IMR-90 (cell line): ENCODE results near the gene OGFR. TPM values are rescaled to one million over a fixed set of nuclear protein-coding genes. Genes with fewer than 3 reads are reported as not detected.

ENCODE experiments used
- ATAC-seq: fragments of 200-7000 bp; cut with Tn5 transposase; 2 replicates; pipeline ENCODE4 v1.9.1; 2020; ENCODE audit warnings: low read depth, mild to moderate bottlenecking, moderate library complexity
- BruUV-seq: library from RNA; stranded (reverse); fragments of 400-500 nt; replicated peaks from 2 replicates; lab custom pipeline; 2021; lab: Mats Ljungman, UMichigan
- CTCF ChIA-PET: fragments of 300-600 bp; formaldehyde crosslinking; extraction: SDS; loops from one replicate; lab custom pipeline; 2021; ENCODE audit warnings: antibody characterized with exemption; lab: Yijun Ruan, JAX
- POLR2A ChIA-PET: fragments of 300-600 bp; sonication (Branson Sonifier 250); formaldehyde crosslinking; loops from one replicate; lab custom pipeline; 2022; ENCODE audit warnings: antibody characterized with exemption; ENCODE audit not compliant: unreplicated experiment; lab: Charles Lee
- DNase-seq: peaks from one replicate; pipeline ENCODE4 v3.0.0; 2013
- H2AFZ ChIP-seq: replicated peaks from 2 replicates; pipeline ENCODE3; 2013; ENCODE audit warnings: low read length, mild to moderate bottlenecking; ENCODE audit not compliant: poor library complexity
- H2AK5ac ChIP-seq: 2 replicates; pipeline ENCODE4 v1.6.1; 2013; ENCODE audit warnings: low read depth, low read length, inconsistent platforms
- H2AK9ac ChIP-seq: replicated peaks from 2 replicates; pipeline ENCODE3; 2013; ENCODE audit warnings: mild to moderate bottlenecking, low read depth, low read length, moderate library complexity; ENCODE audit not compliant: poor library complexity
- H2BK120ac ChIP-seq: 2 replicates; pipeline ENCODE4 v1.6.1; 2013; ENCODE audit warnings: low read depth, low read length, inconsistent platforms
- H2BK15ac ChIP-seq: 3 replicates; pipeline ENCODE4 v1.6.1; 2013; ENCODE audit warnings: low read depth, low read length, inconsistent platforms
- H2BK20ac ChIP-seq: 2 replicates; pipeline ENCODE4 v1.6.1; 2013; ENCODE audit warnings: low read depth, mild to moderate bottlenecking, inconsistent platforms, low read length, moderate library complexity
- H2BK5ac ChIP-seq: 2 replicates; pipeline ENCODE4 v1.6.1; 2013; ENCODE audit warnings: mild to moderate bottlenecking, low read depth, low read length, inconsistent platforms; ENCODE audit not compliant: poor library complexity, severe bottlenecking
- H3K14ac ChIP-seq: replicated peaks from 2 replicates; pipeline ENCODE4 v1.6.1; 2013; ENCODE audit warnings: low read depth, low read length, inconsistent platforms
- H3K18ac ChIP-seq: 2 replicates; pipeline ENCODE4 v1.6.1; 2013; ENCODE audit warnings: low read depth, low read length, control low read depth
- H3K23ac ChIP-seq: 2 replicates; pipeline ENCODE4 v1.6.1; 2013; ENCODE audit warnings: low read depth, low read length, inconsistent platforms
- H3K27ac ChIP-seq: 2 replicates; pipeline ENCODE4 v1.5.1; 2013; ENCODE audit warnings: mild to moderate bottlenecking, control low read depth, low read length; ENCODE audit not compliant: insufficient read depth
- H3K27me3 ChIP-seq: 2 replicates; pipeline ENCODE4 v1.6.1; 2013; ENCODE audit warnings: low read length; ENCODE audit not compliant: control insufficient read depth, insufficient read depth
- H3K36me3 ChIP-seq: 2 replicates; pipeline ENCODE4 v1.6.1; 2013; ENCODE audit warnings: low read length, mixed read lengths; ENCODE audit not compliant: control insufficient read depth, insufficient read depth
- H3K4ac ChIP-seq: 2 replicates; pipeline ENCODE4 v1.6.1; 2013; ENCODE audit warnings: low read depth, low read length, inconsistent platforms
- H3K4me1 ChIP-seq: 2 replicates; pipeline ENCODE4 v1.6.1; 2013; ENCODE audit warnings: low read length, mixed read lengths; ENCODE audit not compliant: control insufficient read depth, insufficient read depth
- H3K4me2 ChIP-seq: 2 replicates; pipeline ENCODE4 v1.6.1; 2013; ENCODE audit warnings: low read depth, mild to moderate bottlenecking, control low read depth, low read length, moderate library complexity
- H3K4me3 ChIP-seq: 2 replicates; pipeline ENCODE4 v1.5.1; 2013; ENCODE audit warnings: low read depth, mild to moderate bottlenecking, control low read depth, low read length, moderate library complexity; ENCODE audit not compliant: insufficient read depth
- H3K56ac ChIP-seq: 2 replicates; pipeline ENCODE4 v1.6.1; 2013; ENCODE audit warnings: low read length, inconsistent platforms; ENCODE audit not compliant: insufficient read depth; ENCODE audit errors: extremely low read depth
- H3K79me1 ChIP-seq, 2 experiments: 2 replicates each; pipeline ENCODE4 v1.6.1; 2013; ENCODE audit warnings: low read length in 2 of 2, inconsistent platforms in 1 of 2, low read depth in 1 of 2
- H3K9ac ChIP-seq: 2 replicates; pipeline ENCODE4 v1.6.1; 2013; ENCODE audit warnings: low read depth, low read length, control low read depth
- H3K9me1 ChIP-seq: 2 replicates; pipeline ENCODE4 v1.6.1; 2013; ENCODE audit warnings: low read length, inconsistent platforms; ENCODE audit not compliant: insufficient read depth
- H3K9me3 ChIP-seq: 2 replicates; pipeline ENCODE4 v1.6.1; 2013; ENCODE audit warnings: low read length; ENCODE audit not compliant: control insufficient read depth, insufficient read depth
- H4K20me1 ChIP-seq: 2 replicates; pipeline ENCODE4 v1.6.1; 2013; ENCODE audit warnings: low read length, inconsistent platforms; ENCODE audit not compliant: insufficient read depth
- H4K5ac ChIP-seq: 2 replicates; pipeline ENCODE4 v1.6.1; 2013; ENCODE audit warnings: mild to moderate bottlenecking, low read depth, low read length, control low read depth
- H4K8ac ChIP-seq, 2 experiments: 2 replicates each; pipeline ENCODE4 v1.6.1; 2013; ENCODE audit warnings: low read depth in 2 of 2, low read length in 2 of 2, control low read depth in 1 of 2, inconsistent platforms in 1 of 2
- H4K91ac ChIP-seq: 2 replicates; pipeline ENCODE4 v1.6.1; 2013; ENCODE audit warnings: low read depth, low read length, inconsistent platforms; ENCODE audit not compliant: insufficient read depth
- BHLHE40 ChIP-seq: fragments of 150-350 bp; IDR thresholded peaks from 2 replicates; pipeline ENCODE4 v1.6.1; 2016; ENCODE audit warnings: mild to moderate bottlenecking, low read depth, low read length
- CEBPB ChIP-seq: IDR thresholded peaks from 2 replicates; pipeline ENCODE4 v1.6.1; 2012; ENCODE audit warnings: low read depth, low read length, improper control_type of control experiment
- CHD1 ChIP-seq: IDR thresholded peaks from 2 replicates; pipeline ENCODE4 v1.6.1; 2012; ENCODE audit warnings: low read depth, low read length, improper control_type of control experiment
- CTCF ChIP-seq: conservative IDR thresholded peaks from 2 replicates; pipeline ENCODE4 v1.5.1; 2012; ENCODE audit warnings: mild to moderate bottlenecking, low read depth, low read length, improper control_type of control experiment
- FOS ChIP-seq: fragments of 150-350 bp; IDR thresholded peaks from 2 replicates; pipeline ENCODE4 v1.6.1; 2016; ENCODE audit warnings: low read depth, low read length
- MAFK ChIP-seq: IDR thresholded peaks from 2 replicates; pipeline ENCODE4 v1.6.1; 2012; ENCODE audit warnings: low read depth, low read length, improper control_type of control experiment
- MAZ ChIP-seq: IDR thresholded peaks from 2 replicates; pipeline ENCODE4 v1.6.1; 2012; ENCODE audit warnings: low read depth, mild to moderate bottlenecking, low read length, improper control_type of control experiment, moderate library complexity, borderline replicate concordance
- MXI1 ChIP-seq: IDR thresholded peaks from 2 replicates; pipeline ENCODE4 v1.6.1; 2012; ENCODE audit warnings: low read depth, mild to moderate bottlenecking, low read length, moderate library complexity, borderline replicate concordance
- NFE2L2 ChIP-seq: fragments of 150-350 bp; IDR thresholded peaks from 2 replicates; pipeline ENCODE4 v1.6.1; 2016; ENCODE audit warnings: low read depth, mild to moderate bottlenecking, low read length
- POLR2A ChIP-seq: IDR thresholded peaks from 2 replicates; pipeline ENCODE4 v1.6.1; 2012; ENCODE audit warnings: mild to moderate bottlenecking, low read depth, low read length
- RAD21 ChIP-seq: IDR thresholded peaks from 2 replicates; pipeline ENCODE4 v1.6.1; 2012; ENCODE audit warnings: low read length, improper control_type of control experiment
- RCOR1 ChIP-seq: IDR thresholded peaks from 2 replicates; pipeline ENCODE4 v1.6.1; 2012; ENCODE audit warnings: mild to moderate bottlenecking, low read length, improper control_type of control experiment; ENCODE audit not compliant: insufficient replicate concordance
- RFX5 ChIP-seq: IDR thresholded peaks from 2 replicates; pipeline ENCODE4 v1.8.0; 2012; ENCODE audit warnings: low read depth, mild to moderate bottlenecking, low read length, moderate library complexity
- SMC3 ChIP-seq: fragments of 150-350 bp; IDR thresholded peaks from 2 replicates; pipeline ENCODE4 v1.6.1; 2016; ENCODE audit warnings: low read depth, mild to moderate bottlenecking, antibody characterized with exemption, low read length, moderate library complexity
- WGBS, 2 experiments: methylation state at CpG; one replicate each; pipeline versions ENCODE4 v1.1.5 to v1.1.7; 2013; ENCODE audit warnings: missing lambda C conversion rate in 2 of 2; ENCODE audit not compliant: insufficient read length in 1 of 2; ENCODE audit errors: extremely low coverage in 2 of 2; 5-methylcytosine and 5-hydroxymethylcytosine counted together
- dilution Hi-C: fragments of 300-500 bp; cut with HindIII; formaldehyde crosslinking; loops from one replicate; pipeline ENCODE4 v1.14.3; 2018; ENCODE audit warnings: low sequenced_read_pairs; ENCODE audit not compliant: unreplicated experiment
- in situ Hi-C: fragments of 300-500 bp; cut with MboI; formaldehyde crosslinking; loops from 3 replicates; pipeline ENCODE4 v1.14.3; 2019; ENCODE audit warnings: low sequenced_read_pairs, inconsistent platforms, mixed read lengths
- intact Hi-C: fragments of 100-400 bp; cut with micrococcal nuclease; formaldehyde crosslinking; loops from 2 replicates; pipeline ENCODE4 v1.10.0; 2022
- polyA plus RNA-seq, 3 experiments: library from polyadenylated mRNA; depleted of rRNA; stranded (reverse); fragments of >200 nt; gene quantifications; 2 replicates each; pipeline ENCODE4 v1.2.3, GENCODE V29; 2012; ENCODE audit warnings: low replicate concordance in 1 of 3
- total RNA-seq: library from RNA; depleted of rRNA; stranded (reverse); fragments of >200 nt; gene quantifications from 2 replicates; pipeline ENCODE4 v1.2.3, GENCODE V29; 2012
- TF ChIP-seq, protein P1 (sequence below): fragments of 150-350 bp; IDR thresholded peaks from 2 replicates; pipeline ENCODE4 v1.6.1; 2017; ENCODE audit warnings: mild to moderate bottlenecking, antibody characterized with exemption, low read length, low read depth
- TF ChIP-seq, protein P2 (sequence below): fragments of 150-350 bp; IDR thresholded peaks from 2 replicates; pipeline ENCODE4 v1.6.1; 2016; ENCODE audit warnings: low read depth, mild to moderate bottlenecking, low read length, moderate library complexity, borderline replicate concordance

OGFR gene
- total and polyA plus RNA-seq, 2 of the 4 experiments (the other 2 are of a cell fraction) = 22.4 to 30.1 TPM

- POLR2A ChIA-PET = no interaction called here
These were observed 7.7 kb downstream of the OGFR start for GRCh38 chr20:62812181-62812906.

More at GRCh38 chr20:62812181-62812906, 7.7 kb downstream of the OGFR start:
- no peak overlapping the region for H4K5ac ChIP-seq
- H3K79me1 ChIP-seq = peaks cover 15 to 25% of the 10 kb centered on the region in 2 experiments
- H3K56ac ChIP-seq = no peak overlapping the region
- no peak overlapping the region for H2BK5ac ChIP-seq
- no peak overlapping the region for H3K9ac ChIP-seq
- ATAC-seq (no peak), DNase-seq (no peak)
- H2AK5ac ChIP-seq = no peak overlapping the region
- 93% methylated on average over 10 of the region's 43 CpGs; no CpG with 5 or more reads in 1 of the 2 experiments for WGBS, 2 experiments
- peaks cover 39% of the 10 kb centered on the region for H4K20me1 ChIP-seq
- H3K4me1 ChIP-seq = peaks cover 8% of the 10 kb centered on the region; the same call in 1 of the 2 replicates
- no TSS peak for BruUV-seq
- in situ Hi-C loops (no loop called here), dilution Hi-C loops (no loop called here), intact Hi-C loops (no loop called here)
- H3K9me1 ChIP-seq = no peaks in the 10 kb centered on the region
- no peak overlapping the region for H2BK15ac ChIP-seq
- H3K4me2 ChIP-seq = no peak overlapping the region
- no peak overlapping the region for H3K4me3 ChIP-seq
- no peak overlapping the region for H2BK120ac ChIP-seq
- no peak overlapping the region for H4K8ac ChIP-seq
- H3K27me3 ChIP-seq = peaks cover 18% of the 10 kb centered on the region
- H3K27ac ChIP-seq = no peak overlapping the region
- no peak overlapping the region for H3K4ac ChIP-seq
- CTCF ChIA-PET = no interaction called here
- no peaks in the 10 kb centered on the region for H3K9me3 ChIP-seq
- H3K36me3 ChIP-seq = peaks cover 47% of the 10 kb centered on the region
- H2BK20ac ChIP-seq = no peak overlapping the region
- H3K14ac ChIP-seq = no peak overlapping the region
- H3K23ac ChIP-seq = no peak overlapping the region
- H2AFZ ChIP-seq = no peak overlapping the region
- no peak overlapping the region for H2AK9ac ChIP-seq
- H3K18ac ChIP-seq = no peak overlapping the region
- no peak overlapping the region for H4K91ac ChIP-seq
- TF ChIP-seq, protein P1, sequence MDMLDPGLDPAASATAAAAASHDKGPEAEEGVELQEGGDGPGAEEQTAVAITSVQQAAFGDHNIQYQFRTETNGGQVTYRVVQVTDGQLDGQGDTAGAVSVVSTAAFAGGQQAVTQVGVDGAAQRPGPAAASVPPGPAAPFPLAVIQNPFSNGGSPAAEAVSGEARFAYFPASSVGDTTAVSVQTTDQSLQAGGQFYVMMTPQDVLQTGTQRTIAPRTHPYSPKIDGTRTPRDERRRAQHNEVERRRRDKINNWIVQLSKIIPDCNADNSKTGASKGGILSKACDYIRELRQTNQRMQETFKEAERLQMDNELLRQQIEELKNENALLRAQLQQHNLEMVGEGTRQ = no peak
- TF ChIP-seq SMC3 (no peak), FOS (no peak), POLR2A (no peak), RAD21 (no peak), RFX5 (no peak), CHD1 (no peak), CTCF (no peak), NFE2L2 (no peak), CEBPB (no peak), BHLHE40 (no peak), MAZ (no peak), MXI1 (no peak), MAFK (no peak), RCOR1 (no peak)
- TF ChIP-seq, protein P2, sequence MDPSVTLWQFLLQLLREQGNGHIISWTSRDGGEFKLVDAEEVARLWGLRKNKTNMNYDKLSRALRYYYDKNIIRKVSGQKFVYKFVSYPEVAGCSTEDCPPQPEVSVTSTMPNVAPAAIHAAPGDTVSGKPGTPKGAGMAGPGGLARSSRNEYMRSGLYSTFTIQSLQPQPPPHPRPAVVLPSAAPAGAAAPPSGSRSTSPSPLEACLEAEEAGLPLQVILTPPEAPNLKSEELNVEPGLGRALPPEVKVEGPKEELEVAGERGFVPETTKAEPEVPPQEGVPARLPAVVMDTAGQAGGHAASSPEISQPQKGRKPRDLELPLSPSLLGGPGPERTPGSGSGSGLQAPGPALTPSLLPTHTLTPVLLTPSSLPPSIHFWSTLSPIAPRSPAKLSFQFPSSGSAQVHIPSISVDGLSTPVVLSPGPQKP = no peak
